Stimulated activated CD4-positive, alpha-beta T cell treated with anti-CD3 and anti-CD28 coated beads, Interleukin-4, amount 100 ng/mL, for 48 hours (primary cell): Measurements from ENCODE around the gene ZBTB25.

ENCODE experiments used
- DNase-seq, 2 donors: peaks; one replicate each; pipeline ENCODE4 v3.0.0-alpha.2; 2020; ENCODE audit warnings: low read depth in 2 of 2

The ZBTB25 gene

DNA sequence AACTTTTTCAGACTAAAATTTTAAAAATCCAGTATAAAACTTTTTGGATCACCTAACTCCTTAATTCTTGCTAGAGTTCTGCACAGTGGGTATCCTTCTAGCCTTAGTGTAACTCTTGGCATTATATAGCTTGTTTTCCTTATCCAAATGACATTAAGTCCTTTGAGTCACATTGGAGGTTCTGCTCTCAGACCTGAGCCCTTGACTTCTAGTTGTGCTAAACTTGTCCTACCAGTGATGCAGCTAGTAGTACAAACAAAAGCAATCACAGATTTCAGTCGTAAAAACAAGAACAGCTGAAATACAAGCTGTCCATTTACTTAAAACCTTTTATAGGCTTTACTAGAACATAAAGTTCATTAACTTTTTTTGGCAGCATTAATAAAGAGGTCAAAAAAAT lies 11.4 kb upstream of the ZBTB25 start:
- no peak for DNase-seq

DNA sequence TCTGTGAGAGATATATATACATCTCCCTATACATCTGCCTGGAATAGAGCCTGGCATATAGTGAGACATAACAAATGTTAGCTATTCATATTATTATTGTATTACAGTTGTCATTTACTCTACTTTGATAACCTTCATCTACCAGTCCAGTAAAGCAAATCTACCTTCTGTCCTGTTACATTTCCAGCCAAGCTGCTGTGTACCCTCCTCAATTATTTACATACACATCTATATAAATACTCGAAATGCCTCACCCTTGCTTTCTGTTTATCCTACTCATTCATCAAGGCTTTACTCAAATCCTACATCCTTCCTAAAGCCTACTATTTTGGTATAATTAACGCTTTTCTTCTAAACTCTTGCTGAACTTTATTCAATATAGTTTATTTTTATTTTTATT lies 9.6 kb upstream of the ZBTB25 start:
- DNase-seq: no peak

DNA sequence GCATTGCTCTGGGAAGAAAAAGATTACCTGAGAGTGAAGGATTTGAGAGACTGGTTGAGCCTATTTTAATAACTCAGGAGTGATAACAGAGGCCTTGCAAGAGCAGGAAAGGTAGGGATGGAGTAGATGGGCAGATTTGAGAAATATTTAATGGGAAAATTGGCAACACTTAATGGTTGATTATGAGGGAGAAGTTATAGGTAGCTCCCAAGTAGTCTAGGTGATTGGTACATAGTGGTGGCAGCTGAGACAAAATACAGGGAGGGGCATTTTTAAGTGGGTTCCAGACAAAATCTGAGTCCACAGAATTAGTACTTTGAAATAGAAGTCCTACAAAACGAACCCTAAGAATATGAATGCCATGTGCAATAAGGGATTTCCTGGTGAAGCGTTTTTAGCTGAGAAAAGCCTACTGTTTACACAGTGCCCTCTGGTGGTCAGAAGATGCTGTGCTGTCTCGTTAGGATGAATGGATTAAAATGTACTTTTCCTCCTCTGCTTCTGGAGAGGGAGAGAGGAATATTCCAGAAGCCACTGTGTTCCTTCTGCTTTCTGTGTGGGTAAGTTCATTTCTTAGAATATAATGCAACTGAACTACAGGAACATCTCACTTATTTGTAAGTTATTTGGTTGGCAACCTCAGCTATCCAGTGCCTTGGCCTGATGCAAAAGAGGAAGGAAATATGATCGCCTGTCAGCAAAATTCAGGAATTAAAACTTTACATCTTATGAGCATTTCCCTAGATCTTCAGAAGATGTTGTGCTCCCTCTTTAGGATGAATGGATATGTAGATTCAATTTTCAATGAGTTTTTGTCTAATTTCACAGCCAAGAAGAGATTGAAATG lies 7.4 kb upstream of the ZBTB25 start:
- peak; percentile 43 to 46 for DNase-seq

DNA sequence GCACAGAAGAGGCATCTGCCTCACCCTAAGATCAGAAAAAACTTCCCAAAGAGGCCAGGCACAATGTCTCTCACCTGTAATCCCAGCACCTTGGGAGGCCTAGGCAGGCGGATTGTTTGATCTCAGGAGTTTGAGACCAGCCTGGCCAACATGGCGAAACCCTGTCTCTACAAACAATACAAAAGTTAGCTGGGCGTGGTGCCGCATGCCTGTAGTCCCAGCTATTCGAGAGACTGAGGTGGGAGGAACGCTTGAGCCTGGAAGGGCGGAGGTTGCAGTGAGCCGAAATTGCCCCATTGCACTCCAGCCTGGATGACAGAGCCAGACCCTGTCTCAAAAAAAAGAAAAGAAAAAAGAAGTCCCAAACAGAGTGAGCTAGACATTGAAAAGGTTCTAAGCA lies 5.4 kb upstream of the ZBTB25 start:
- DNase-seq: no peak

DNA sequence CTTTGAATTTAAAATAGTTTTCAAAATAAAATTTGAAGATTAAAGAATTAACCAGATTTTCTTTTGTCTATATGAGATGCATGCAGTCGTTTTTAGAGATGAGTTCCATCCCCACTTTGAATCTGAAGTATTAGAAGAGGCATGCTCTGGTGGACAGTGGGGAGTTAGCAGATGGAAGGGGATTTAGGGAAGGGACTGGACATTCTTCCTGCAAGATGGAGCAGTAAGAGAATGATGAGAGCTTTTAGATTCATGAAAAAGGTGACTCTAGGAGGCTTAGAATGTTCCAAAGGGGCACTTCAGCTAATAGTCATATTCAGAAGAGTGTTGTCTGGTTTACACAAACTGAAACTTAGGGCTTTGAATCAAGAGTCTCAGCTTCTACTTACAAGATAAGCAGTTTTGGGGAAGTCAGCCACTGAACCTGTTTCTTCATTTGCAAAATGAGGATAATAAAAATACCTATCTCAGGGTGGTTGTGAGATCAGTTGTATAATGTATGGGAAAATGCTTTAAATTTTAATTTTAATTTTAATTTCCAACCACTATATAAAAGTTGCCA lies 4.7 kb upstream of the ZBTB25 start:
- DNase-seq: no peak

DNA sequence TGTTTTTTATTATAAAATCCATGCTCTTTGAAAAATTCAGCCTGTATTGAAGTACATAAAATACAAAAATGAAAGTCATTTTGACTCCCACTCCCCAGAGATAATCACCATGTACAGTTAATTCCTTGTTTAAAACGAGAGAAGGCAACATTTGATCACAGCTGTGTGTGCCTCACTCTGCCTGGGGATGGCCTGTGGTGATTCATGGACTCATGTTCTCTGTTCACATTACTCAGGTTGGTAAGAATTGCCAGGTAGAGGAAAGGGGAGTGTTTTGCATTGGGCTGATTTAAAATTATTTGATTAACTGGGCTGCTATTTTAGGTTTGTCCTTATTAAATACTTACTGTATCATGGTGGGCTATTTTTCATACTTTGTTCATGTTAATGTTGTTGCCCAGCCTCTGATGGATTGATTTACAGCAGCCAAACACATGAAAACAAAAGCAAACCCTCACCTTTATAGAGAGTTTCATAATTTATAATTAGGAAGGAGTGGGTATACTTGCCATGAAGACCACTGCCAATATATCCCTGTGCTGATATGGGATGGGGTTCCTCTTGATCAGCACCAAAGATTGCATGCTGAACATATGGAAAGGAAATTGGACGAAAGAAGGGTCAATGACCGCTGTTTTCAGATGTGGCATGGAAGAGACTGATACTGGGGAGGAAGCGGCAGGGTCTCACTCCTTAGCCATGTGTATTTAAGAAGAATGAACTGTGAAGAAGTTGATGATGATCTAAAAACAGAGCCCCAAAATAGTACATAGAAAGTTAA lies 3.9 kb upstream of the ZBTB25 start:
- peak in 1 of 2 donors; percentile 19 for DNase-seq

DNA sequence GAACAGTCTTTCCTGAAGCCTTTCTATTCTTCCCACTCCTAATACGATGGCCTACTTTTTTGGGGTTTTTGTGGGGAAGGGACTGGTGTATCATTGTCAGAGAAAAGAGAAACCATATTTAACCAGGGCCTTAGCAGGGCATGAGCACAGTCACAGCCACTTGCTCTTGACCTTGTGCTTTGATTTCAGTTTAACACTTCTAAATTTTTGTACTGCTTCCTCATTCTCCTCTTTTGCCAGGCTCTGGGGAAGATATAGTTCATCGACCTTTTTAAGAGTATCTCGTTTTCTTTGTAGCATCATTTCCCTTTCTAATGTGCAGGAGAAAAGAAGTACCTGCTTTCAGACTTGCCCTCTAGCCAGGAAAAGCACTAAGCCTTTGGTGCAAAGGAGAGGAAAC lies 3.1 kb upstream of the ZBTB25 start:
- DNase-seq: no peak

DNA sequence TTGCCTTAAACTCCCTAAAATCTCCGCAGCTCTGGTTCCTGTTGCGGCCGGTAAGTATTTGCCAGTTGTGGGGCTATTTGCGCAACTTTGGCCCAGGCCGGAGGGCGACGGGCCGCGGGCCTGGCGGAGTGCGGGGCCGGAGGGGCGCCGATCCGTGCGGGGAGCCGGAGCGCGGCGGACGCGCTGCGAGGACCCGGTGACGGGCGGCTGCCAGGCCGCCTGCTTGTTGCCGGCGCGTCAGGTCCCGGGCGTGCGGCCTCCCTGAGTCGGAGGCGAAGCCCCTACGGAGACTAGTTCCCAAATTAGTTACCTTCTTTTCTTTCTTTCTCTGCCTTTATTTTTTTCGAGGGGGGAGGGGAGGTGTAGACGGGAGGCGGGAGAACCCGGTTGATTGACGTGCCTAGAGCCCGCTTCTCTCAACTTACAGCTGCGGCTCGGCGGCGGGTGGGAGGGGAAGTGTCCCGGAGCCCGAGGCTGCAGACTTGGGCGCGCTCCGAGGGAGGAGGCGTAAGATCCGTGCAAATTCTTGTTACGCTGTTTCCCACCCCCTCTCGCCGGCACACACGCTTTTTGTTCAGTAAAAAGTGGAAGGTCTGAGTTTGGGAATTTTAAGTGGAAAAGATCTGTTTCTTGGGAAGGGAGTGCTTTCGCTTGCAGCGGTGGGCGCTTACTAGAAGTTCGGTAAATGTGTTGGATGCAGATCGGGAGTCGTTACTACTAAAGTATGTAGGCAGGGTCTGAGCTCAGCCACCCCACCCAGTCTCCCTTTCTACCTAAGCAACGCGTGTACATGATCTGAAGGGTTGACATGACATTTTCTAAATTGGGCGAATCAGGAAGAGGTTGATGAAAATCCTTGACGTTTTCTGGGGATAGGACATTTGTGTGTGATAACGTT lies 1.5 kb upstream of the ZBTB25 start:
- DNase-seq: peak; percentile 77 to 85

DNA sequence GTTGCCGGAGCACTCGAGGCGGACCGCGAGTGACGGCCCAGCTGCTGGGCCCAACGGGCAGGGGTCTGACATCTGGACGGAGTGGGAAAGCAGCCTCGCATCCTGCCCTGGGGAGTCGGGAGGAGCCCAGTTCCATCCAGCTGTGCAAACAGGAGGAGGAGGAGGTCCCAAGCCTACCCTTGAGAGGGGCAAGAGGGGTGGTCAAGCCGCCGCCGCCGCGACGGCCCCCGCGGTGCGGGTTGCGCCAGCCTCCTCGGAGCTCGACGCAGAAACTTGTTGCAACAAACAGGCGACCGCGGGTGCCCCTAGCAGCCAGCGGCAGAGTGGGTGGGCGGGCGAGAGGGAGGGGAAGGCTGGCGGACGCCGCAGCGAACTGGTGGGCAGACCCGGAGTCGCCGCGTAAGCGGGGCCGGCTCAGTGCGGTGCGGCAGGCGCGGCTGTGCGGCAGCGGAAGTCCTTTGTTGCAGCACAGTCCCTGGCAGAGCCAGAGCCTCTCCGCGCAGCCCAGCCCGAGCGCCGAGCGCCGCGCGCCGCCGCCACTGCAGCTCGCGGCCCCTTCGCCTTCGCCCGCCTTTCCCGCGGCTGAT lies 765 bp upstream of the ZBTB25 start, which contains the start of gene ZBTB1:
Gene ZBTB1 (plus strand): TSS at position 461 of the 587 bp plus-strand sequence. CDS start 16,735 bp downstream, outside the sequence.
- peak; percentile 81 to 88 for DNase-seq

DNA sequence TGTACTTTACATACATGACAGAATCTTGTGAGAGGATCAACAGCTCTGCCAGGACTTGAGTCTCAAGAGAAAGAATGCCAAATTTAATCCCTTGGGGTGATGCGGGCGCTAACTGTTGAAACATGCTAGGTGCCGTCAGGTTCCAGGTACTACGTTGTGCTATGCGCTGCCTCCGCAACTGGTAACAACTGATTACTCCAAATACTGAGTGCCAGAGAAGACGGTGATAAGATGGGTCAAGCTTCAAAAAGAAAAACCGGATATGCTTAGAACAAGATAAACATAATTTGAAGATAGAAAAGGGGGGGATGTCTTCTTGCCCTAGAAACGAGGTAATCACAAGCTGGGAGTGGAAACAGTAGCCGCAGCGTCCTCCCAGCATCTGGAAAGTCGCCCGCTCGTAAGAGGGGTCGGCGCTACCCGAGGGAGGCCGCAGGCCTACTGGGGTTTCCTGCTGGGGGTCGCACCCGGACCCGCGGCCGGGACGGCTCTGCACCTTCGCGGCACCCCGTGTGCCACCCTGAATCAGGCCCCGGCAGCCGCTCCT lies 678 bp downstream of the ZBTB25 start:
- no peak for DNase-seq

DNA sequence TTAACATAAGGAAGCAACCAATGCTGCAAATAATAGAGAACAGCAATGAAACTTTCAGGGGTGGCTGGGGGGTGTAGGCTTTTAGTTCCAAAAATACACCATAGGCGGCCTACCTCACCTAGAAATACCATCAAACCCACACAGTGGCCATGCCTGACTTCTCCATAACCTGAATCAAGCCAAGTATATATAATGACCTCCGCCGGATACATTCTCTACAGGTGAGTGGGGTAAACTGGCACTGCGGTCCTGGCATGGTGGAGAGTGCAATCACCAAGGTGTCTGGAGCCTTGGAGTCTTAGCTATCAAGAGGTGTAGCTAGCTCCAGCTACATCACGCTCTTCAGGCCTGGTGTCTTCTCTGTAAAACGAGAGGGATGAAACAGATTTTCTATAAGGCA lies 1.2 kb downstream of the ZBTB25 start:
- DNase-seq: no peak

DNA sequence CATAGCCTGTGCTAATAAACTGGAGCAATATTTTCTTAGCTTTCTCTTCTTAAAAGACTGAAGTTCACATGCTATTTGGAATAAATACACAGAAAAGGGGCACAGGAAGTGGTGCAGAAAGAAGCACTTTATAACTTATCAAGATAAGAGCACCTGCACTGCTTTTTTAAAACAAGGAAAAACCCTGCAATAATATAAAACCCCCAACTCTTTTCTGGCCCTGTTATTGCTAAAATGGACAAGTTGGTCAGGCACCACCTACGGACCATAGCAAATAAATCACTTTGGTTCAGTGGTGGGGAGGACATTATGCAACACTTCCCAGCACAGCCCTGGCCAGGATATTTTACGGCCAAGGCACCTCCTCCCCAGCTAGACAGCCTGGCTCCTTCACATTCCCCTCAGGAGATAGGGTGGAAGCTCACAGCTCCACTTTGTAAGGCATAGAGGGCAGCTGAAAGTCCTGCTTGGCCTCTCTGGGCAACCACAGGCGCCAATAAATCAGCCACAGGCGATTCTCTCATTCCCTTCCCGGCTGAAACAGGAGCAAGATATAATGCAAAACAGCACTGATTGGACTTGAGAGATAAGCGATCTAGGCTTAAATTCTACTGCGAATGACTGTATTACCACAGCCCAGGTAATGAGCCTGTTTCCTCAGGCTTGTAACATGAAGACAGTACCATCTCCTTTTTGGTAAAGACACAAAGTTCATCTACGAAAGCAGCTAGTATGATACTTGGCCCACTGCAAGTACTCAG lies 2.0 kb downstream of the ZBTB25 start:
- no peak for DNase-seq

DNA sequence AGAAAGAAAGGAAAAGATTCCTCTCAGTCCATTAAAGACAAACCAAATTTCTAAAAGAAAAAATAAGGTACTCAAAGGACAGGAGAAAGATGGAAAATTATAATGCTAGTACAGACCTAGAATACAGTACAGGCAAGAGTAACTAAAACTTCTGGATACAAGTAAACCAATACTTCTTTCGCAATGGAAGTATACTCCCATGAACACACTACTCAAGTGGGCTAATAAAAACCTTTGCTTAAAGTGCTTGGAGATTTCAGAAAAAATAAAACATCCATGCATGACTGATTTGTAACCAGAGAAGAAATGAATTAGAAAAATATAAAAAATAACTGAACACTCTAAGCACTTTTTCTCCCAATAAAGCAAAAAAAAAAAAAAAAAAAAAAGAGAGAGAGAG lies 3.5 kb downstream of the ZBTB25 start:
- DNase-seq: no peak

DNA sequence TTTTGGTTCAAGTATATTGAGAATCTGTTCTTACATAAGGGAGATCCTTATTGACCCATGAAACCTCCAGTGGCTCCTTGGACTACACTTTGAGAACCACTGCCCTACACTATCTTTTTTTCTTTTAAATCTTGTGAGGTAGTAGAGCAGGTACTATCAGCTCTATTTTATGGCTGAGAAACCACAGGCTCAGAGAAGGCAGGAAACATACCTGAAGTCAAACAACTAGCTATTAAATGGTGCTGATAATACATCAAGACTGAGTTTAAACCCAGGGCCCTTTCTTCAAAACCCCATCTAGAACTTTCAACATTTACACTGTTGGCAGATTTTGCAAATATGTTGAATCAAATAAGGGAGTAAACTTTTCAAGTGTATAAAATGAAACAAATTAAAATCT lies 6.9 kb downstream of the ZBTB25 start:
- no peak for DNase-seq

DNA sequence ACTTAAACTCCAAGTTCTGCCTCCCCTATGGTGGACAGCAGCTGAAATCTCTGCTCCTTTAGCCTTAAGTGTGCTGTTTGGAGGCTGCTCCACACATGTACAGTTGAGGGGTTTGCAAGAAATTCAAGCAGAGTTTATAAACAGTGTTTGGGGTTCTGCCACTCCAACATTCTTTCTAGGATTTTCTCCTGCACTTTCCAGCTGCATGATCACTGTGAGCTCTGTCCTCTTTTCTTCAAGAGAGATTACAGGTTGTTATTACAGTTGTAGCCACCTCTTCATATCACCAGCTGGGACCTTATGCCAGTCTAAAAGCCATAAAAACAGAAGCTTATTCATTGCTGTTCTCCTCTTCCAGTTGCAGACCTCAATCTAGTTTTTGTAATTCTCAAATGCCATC lies 8.4 kb downstream of the ZBTB25 start:
- DNase-seq: no peak

DNA sequence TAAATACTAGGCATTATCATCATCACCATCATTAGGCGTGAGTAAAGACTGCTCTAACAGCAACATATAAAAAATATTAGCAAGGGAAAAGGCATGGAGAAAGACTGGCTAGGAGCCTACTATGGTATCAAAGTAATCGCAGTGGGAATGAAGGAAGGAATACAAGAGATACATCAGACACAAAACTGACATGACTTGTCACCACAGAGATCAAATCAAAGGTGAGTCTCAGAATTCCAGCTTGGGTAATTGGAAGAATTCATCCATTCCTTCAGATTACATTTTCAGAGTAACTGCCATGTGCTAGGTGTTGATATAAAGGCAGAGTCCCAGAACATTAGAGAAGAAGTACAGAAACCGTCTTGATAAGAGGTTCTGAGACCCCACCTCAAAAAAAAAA lies 10.2 kb downstream of the ZBTB25 start:
- no peak for DNase-seq

DNA sequence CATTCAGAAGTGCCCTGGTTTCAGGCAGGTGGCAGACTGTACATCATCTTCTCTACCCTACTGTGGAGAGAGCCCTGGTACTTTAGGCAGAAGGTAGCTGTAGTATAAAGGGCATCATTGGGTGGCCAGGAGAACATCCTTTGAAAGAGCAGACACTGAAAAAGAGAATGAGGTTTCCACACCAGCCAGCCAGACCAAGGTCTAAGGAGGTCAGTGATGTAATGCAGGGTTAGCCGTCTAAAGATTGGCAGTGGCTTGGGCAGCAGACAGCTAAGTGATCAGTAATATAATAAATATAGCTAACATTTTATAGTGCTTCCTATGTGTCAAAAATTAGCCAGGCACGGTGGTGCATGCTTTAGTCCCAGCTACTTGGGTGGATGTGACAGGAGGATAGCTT lies 12.0 kb downstream of the ZBTB25 start:
- no peak for DNase-seq

DNA sequence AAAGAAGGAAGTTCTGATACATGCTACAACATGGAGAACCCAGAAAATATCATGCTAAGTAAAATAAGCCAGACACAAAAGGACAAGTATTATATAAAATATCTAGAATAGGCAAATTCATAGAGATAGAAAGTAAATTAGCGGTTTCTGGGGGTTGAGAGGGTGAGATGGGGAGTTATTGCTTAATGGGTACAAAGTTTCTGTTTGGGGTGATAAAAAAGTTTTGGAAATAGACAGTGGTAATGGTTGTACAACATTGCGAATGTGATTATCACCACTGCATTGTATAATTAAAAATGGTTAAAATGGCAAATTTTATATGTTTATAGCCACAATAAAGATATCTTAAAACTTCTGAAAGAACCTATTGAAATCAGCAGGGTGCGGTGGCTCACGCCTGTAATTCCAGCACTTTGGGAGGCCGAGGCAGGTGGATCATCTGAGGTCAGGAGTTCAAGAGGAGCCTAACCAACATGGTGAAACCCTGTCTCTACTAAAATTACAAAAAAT lies 15.0 kb downstream of the ZBTB25 start:
- no peak for DNase-seq

DNA sequence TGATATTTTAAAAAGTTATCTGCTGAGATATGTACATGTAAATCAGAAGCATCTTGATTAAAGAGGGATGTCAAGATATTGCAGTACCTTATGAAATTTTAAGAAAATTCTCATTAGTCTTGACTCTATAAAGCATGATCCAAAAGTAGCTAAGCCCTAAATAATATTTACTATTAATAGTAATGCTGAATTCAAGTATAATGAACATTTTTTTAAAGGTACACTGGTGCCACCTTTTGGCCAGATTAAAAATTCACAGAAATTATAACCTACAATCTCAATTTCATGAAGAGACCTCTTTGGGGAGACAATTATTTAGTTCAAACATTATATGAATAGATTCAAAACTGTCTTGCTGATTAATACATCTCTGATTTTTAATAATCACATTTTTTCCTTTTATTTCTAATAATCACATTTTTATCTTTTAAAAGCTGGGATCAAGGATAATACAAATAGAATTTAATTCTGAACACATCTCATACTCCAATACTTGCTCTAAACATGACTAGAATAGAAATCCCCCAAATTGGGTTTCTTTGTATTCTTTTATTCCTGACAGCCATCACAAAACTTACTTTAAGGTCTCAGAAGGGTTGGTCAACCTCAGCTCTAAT lies 24.9 kb downstream of the ZBTB25 start:
- no peak for DNase-seq

DNA sequence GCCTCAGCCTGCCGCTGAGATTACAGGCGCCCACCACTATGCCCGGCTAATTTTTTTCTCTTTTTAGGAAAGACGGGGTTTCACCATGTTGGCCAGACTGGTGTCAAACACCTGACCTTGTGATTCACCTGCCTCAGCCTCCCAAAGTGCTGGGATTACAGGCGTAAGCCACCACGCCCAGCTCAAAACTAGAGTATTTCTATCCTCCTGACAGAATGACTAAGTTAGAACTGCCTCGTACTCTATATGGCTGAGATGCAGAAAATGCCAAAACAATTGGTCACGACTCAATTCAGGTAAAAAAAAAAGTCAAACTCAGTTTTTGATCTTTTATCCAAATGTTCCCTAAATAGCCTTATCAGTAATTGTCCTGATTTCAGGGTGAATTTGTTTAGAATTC lies 27.2 kb downstream of the ZBTB25 start:
- DNase-seq: no peak
